GM12875 (cell line): ENCODE data around the gene VILL.

Experiments
- H3K4me3 ChIP-seq: one replicate; pipeline ENCODE4 v1.5.1; 2011; ENCODE audit warnings: low read depth, low read length, control low read depth
- TF ChIP-seq, protein P1 (sequence below): IDR thresholded peaks from 2 replicates; pipeline ENCODE4 v1.5.1; 2011; ENCODE audit warnings: low read depth, mild to moderate bottlenecking, control low read depth, inconsistent platforms, low read length, moderate library complexity, borderline replicate concordance; ENCODE audit not compliant: insufficient read depth

The VILL gene

DNA sequence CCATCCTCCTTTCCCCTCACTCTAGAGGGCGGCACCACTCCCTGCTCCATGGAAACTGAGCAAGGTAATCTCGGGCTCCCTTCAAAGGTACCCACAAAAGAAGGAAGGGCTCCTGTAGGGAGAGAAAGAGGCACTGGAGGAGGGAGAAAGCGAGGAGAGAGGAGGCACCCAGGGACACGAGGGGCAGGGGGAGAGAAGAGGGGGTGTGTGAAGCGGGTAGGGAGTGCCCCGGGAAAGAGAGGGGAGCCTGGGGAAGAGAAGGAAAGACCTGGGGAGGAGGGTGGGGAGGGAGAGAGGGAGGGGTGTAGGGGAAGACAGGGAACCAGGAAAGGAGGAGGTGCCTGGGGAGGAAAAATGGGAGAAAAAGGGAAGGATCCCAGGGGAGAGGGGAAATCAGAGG lies 523 bp downstream of the VILL start:
- TF ChIP-seq, protein P1, sequence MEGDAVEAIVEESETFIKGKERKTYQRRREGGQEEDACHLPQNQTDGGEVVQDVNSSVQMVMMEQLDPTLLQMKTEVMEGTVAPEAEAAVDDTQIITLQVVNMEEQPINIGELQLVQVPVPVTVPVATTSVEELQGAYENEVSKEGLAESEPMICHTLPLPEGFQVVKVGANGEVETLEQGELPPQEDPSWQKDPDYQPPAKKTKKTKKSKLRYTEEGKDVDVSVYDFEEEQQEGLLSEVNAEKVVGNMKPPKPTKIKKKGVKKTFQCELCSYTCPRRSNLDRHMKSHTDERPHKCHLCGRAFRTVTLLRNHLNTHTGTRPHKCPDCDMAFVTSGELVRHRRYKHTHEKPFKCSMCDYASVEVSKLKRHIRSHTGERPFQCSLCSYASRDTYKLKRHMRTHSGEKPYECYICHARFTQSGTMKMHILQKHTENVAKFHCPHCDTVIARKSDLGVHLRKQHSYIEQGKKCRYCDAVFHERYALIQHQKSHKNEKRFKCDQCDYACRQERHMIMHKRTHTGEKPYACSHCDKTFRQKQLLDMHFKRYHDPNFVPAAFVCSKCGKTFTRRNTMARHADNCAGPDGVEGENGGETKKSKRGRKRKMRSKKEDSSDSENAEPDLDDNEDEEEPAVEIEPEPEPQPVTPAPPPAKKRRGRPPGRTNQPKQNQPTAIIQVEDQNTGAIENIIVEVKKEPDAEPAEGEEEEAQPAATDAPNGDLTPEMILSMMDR: no peak
- no peak overlapping the region for H3K4me3 ChIP-seq

DNA sequence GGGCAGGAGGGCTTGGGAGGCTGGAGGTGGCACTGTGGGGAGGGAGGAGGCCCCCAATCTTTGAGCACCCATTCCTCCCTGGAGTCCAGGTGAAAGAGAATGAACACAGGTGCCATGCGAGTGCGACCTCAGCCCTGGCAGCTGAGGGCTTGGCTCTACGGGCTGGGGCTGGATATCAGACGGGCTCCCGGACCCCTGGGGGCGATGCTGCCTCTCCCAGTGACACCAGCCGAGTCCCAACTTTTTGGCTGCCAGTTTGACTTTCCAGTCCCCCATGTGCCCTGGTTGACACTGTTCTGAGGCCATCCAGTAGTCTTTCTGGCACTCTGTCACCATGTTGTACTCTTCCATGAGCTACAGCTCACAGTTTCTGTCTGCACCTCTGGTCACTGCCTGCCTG lies 1.2 kb downstream of the VILL start:
- no peak overlapping the region for H3K4me3 ChIP-seq
- TF ChIP-seq, protein P1: no peak

DNA sequence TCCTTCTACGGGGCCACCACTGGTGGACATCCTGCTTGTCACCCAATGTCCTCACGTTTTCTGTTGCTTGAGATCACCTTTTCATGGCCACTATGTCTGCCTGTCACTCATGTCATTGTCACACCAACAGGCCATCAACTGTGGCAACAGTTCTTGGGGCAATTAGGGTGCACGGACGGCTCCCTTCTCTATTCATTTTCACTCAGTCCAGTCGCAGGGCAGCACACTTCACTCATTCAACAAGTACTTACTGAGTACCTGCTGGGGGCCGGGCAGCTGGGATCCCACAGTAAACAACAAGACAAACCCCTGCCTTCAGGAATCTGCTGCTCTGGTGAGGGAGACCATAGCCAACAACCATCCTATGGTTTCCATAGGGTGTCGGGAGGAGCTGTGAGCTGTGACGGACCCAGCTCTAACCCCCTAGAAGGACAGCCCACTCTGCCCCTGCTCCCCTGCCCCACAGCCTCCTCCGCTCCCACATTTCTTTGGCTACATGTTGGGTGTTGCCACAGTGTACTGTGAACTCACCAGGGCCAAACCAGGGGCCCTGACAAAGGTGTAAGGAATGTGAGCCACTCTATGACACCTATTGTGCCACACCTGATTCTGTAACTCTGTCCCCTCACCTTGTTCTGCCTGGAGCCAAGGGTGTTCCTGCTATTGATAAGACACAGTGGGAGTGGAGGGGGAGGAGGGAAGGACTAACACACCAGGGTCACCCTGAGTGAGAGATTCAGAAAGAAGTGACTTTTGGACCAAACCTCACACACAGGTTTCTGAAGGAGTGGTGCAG lies 1.9 kb downstream of the VILL start:
- no peak overlapping the region for H3K4me3 ChIP-seq
- TF ChIP-seq, protein P1: no peak

DNA sequence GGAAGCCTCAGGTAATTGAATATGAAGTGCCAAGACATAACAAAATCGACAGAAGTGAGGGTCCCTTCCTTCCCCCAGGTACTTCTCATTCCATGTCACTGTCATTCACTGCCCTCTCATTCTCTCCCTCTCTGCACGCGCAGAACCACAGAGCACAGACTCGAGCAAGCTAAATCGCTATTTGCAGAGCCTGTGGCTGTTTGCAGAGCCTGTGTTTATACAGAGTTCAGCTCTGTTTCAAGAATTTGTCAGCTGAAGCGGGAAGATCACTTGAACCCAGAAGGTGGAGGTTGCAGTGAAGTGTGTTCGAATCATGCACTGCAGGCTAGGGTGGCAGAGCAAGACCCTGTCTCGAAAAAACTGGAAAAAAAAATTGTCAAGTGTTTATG lies 2.5 kb downstream of the VILL start:
- no peak overlapping the region for H3K4me3 ChIP-seq
- TF ChIP-seq, protein P1: no peak

DNA sequence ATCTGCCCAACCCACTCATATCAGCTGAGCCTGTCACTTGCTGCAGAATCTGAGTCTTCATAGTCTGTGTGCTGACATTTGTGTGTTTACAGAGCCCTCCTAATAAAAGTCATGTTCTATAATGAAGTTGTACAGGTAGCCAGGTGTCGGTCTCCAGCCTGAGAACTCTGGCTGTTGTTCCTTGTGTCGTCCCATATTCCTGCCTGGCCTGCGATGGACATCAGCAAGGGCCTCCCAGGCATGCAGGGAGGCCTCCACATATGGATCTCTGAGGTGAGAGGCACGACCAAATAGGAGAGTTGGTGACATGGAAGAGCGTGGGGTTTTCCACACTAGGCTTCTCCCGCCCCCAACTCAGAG lies 2.9 kb downstream of the VILL start:
- peak overlapping the region; percentile 72 for H3K4me3 ChIP-seq
- TF ChIP-seq, protein P1: no peak

DNA sequence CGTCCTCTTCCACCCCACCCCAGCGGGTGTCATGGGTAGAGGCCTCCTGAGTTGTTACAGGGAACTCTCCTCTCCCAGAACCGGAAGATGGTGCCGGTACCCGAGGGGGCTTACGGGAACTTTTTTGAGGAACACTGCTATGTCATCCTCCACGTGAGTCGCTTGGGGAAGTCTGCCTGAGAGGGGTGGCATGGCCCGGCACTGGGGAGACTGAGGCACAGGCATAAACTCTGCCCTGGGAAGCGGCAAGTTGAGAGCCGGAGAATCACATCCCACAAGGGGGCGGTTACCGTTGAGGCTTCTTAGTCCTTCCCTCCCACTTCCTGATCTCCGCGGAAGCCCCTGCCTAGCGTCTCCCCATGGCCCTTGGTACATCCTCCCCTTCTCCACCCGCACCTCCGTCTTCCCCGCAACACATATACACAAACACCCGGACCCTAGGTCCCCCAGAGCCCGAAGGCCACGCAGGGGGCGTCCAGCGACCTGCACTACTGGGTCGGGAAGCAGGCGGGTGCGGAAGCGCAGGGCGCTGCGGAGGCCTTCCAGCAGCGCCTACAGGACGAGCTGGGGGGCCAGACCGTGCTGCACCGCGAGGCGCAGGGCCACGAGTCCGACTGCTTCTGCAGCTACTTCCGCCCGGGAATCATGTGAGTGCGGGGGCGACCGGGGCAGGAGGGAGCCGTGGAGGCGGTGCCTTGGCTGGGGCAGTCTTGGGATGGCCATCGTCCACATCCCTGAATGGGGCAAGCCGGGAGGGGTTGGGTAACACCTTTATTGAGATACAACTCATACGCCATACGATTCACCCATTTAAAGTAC lies 3.4 kb downstream of the VILL start:
- H3K4me3 ChIP-seq: peak overlapping the region; percentile 72

More for the DNA sequence above, 3.4 kb downstream of the VILL start:
- TF ChIP-seq, protein P1: no peak
